Esophagus squamous epithelium (tissue), 5 donors: ENCODE data around the gene CA5A. TPM values are rescaled to one million over a fixed set of nuclear protein-coding genes. Genes with fewer than 3 reads are reported as not detected.

Experiments used
- DNase-seq: peaks from one replicate; lab custom pipeline; 2025; lab: John Stamatoyannopoulos, UW
- H3K27ac ChIP-seq, 4 donors: fragments of 200-600 bp; sonication (generic); one replicate each; pipeline ENCODE4 v1.5.1; 2016 to 2019; ENCODE audit warnings: mild to moderate bottlenecking in 1 of 4
- H3K27me3 ChIP-seq, 4 donors: fragments of 200-600 bp; sonication (generic); 1 replicate in 3 of 4; 2 replicates in 1 of 4; pipeline versions ENCODE4 v1.5.1 to v1.6.0; 2017 to 2021; ENCODE audit warnings: antibody characterized with exemption in 1 of 4
- H3K36me3 ChIP-seq, 3 donors: fragments of 200-600 bp; sonication (generic); one replicate each; pipeline ENCODE4 v1.5.1; 2016 to 2019
- H3K4me1 ChIP-seq, 3 donors: fragments of 200-600 bp; sonication (generic); one replicate each; pipeline ENCODE4 v1.5.1; 2017 to 2019
- H3K4me3 ChIP-seq, 4 donors: fragments of 200-600 bp; sonication (generic); 1 replicate in 3 of 4; 2 replicates in 1 of 4; pipeline ENCODE4 v1.5.1; 2016 to 2019; ENCODE audit warnings: mild to moderate bottlenecking in 2 of 4, moderate library complexity in 1 of 4
- H3K9me3 ChIP-seq, 3 donors: fragments of 200-600 bp; sonication (generic); one replicate each; pipeline ENCODE4 v1.5.1; 2016 to 2019
- POLR2A ChIP-seq, 4 donors: fragments of 450-650 bp; IDR thresholded peaks; one replicate each; pipeline ENCODE4 v1.6.1; 2017; ENCODE audit warnings: antibody characterized with exemption in 4 of 4, mild to moderate bottlenecking in 4 of 4, moderate library complexity in 3 of 4
- WGBS, 2 donors: methylation state at CpG; one replicate each; pipeline ENCODE4 v1.1.5; 2018; 5-methylcytosine and 5-hydroxymethylcytosine counted together
- intact Hi-C: fragments of 100-400 bp; cut with DNase I; formaldehyde crosslinking; loops from one replicate; pipeline ENCODE4 v1.15.0; 2022
- total RNA-seq, 4 donors: library from RNA; depleted of rRNA; stranded (reverse); fragments of >200 nt; gene quantifications; one replicate each; pipeline ENCODE4 v1.1.0, GENCODE V29; 2016
- TF ChIP-seq, protein P1 (sequence below), 6 experiments: fragments of 450-650 bp in 4 of 6; fragments of 200-600 bp in 2 of 6; sonication (generic) in 2 of 6; IDR thresholded peaks; one replicate each; pipeline ENCODE4 v1.5.1; 2016 to 2019; ENCODE audit warnings: antibody characterized with exemption in 6 of 6, mild to moderate bottlenecking in 4 of 6, moderate library complexity in 4 of 6
- donor health status: DM: yes; HTN: yes; CAD: no.

The CA5A gene
- total RNA-seq, 4 donors from 2014 or later: not detected

DNA sequence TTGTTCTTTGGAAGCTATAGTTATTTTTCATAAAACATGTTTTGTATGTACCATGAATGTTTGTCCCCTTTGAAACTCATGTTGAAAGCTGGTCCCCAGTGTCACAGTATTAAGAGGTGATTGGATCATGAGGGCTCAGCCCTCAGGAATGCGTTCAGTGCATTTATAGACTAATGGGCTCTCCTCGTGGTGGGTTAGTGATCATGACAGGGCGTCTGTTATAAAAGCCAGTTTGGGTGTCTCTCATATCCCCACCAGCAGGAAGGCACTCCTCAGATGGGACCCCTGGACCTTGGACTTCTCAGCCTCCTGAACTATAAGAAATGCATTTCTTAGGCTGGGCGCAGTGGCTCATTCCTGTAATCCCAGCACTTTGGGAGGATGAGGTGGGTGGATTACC lies 25.3 kb upstream of the CA5A start:
- no peaks in the 10 kb centered on the region for H3K27me3 ChIP-seq
- TF ChIP-seq POLR2A (IDR thresholded peaks at IDR 0.05): no peak
- TF ChIP-seq, protein P1, sequence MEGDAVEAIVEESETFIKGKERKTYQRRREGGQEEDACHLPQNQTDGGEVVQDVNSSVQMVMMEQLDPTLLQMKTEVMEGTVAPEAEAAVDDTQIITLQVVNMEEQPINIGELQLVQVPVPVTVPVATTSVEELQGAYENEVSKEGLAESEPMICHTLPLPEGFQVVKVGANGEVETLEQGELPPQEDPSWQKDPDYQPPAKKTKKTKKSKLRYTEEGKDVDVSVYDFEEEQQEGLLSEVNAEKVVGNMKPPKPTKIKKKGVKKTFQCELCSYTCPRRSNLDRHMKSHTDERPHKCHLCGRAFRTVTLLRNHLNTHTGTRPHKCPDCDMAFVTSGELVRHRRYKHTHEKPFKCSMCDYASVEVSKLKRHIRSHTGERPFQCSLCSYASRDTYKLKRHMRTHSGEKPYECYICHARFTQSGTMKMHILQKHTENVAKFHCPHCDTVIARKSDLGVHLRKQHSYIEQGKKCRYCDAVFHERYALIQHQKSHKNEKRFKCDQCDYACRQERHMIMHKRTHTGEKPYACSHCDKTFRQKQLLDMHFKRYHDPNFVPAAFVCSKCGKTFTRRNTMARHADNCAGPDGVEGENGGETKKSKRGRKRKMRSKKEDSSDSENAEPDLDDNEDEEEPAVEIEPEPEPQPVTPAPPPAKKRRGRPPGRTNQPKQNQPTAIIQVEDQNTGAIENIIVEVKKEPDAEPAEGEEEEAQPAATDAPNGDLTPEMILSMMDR (IDR thresholded peaks at IDR 0.05): no peak
- no peak overlapping the region for H3K4me3 ChIP-seq
- WGBS, 2 donors: 87 to 100% methylated on average over 2 to 4 of the region's 4 CpGs
- H3K36me3 ChIP-seq: peaks cover 0 to 20% (median 0%) of the 10 kb centered on the region in 3 donors
- peaks cover 13 to 62% (median 17%) of the 10 kb centered on the region in 3 donors for H3K4me1 ChIP-seq
- H3K9me3 ChIP-seq: no peaks in the 10 kb centered on the region
- no peak overlapping the region for H3K27ac ChIP-seq
- intact Hi-C loops: no loop called here
- no peak for DNase-seq

DNA sequence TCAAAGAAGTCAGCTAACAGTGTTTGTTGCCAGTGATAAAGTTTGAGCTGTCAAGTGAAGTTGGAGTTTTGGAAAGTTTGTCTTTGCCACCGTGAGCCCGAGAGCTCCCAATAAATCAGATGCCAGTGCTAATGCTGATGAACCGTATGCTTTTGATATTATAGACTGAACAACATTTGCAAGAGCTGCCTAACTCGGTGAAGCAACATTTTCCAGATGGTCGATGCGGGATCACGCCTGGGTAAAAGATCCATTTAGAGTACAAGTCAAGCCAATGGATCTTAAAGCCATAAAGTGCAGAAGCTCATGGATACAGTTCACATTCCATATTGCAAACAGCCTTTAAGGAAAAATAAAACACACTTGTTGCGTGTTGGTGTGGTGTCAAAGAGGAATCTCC lies 24.5 kb upstream of the CA5A start:
- H3K27me3 ChIP-seq: no peaks in the 10 kb centered on the region
- peaks cover 10 to 62% (median 17%) of the 10 kb centered on the region in 3 donors for H3K4me1 ChIP-seq
- H3K9me3 ChIP-seq: no peaks in the 10 kb centered on the region
- H3K4me3 ChIP-seq: no peak overlapping the region
- no peak overlapping the region for H3K27ac ChIP-seq
- WGBS, 2 donors: 88 to 93% methylated on average over 8 of the region's 8 CpGs
- H3K36me3 ChIP-seq: peaks cover 0 to 20% (median 0%) of the 10 kb centered on the region in 3 donors
- DNase-seq: no peak
- no peak for TF ChIP-seq POLR2A (IDR thresholded peaks at IDR 0.05)
- TF ChIP-seq, protein P1 (IDR thresholded peaks at IDR 0.05): no peak
- intact Hi-C loops: no loop called here

DNA sequence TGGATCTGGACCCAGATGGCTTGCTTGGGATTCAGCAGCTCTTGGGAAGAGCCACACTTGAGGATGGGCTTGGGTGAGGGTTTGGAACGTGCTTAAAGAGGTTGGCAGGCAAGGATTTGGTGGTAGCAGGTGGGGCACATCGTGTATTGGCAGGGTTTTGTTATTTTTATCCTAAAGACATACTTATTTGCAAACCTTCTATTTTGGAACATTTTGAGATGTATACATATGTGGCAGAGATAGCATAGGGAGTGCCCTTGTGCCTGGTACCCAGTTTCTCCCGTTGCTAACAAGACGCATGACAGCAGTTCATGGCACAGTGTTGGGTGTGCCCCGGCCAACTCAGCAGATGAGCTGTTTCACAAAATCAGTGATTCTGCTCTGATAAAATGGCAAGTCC lies 24.0 kb upstream of the CA5A start:
- DNase-seq: no peak
- H3K27ac ChIP-seq: no peak overlapping the region
- H3K4me1 ChIP-seq: peaks cover 6 to 62% (median 17%) of the 10 kb centered on the region in 3 donors
- 78 to 79% methylated on average over 5 of the region's 5 CpGs for WGBS, 2 donors
- H3K9me3 ChIP-seq: no peaks in the 10 kb centered on the region
- H3K27me3 ChIP-seq: no peaks in the 10 kb centered on the region
- TF ChIP-seq, protein P1 (IDR thresholded peaks at IDR 0.05): no peak
- no peak for TF ChIP-seq POLR2A (IDR thresholded peaks at IDR 0.05)
- intact Hi-C loops: no loop called here
- H3K36me3 ChIP-seq: peaks cover 0 to 22% (median 0%) of the 10 kb centered on the region in 3 donors
- no peak overlapping the region for H3K4me3 ChIP-seq

DNA sequence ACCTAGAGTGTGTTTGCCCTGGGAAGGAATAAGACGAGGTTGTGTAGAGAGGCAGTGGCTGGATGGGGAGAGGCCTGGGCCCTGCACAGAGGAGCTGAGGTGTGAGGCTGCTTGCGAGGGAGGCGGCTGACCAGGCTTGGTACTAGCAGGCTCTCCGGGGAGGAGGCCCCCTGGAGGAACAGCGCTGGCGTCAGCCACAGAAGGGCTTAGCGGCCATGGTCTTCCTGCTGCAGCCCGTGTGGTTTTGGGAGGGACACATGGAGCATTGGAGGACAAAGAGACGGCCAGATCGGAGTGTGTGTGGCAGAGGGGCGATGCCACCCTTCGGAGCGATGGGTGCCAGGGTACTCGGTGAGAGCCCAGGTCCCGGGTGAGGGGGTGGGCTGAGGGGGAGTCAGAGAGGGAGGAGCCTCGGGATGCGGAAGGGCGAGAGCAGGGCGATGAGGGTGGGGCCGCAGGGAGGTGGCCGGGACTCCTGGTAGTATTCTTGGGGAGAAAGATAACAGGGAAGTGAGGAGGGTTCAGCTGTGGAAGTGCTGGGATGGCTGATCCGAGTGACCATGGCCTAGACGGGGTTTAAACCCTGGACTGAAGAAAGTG lies 23.2 kb upstream of the CA5A start:
- H3K36me3 ChIP-seq: peaks cover 0 to 30% (median 0%) of the 10 kb centered on the region in 3 donors
- no peak overlapping the region for H3K4me3 ChIP-seq
- no peak for DNase-seq
- 70 to 85% methylated on average over 20 to 23 of the region's 23 CpGs for WGBS, 2 donors
- intact Hi-C loops: no loop called here
- no peaks in the 10 kb centered on the region for H3K9me3 ChIP-seq
- H3K27me3 ChIP-seq: no peaks in the 10 kb centered on the region
- peak overlapping the region in 1 of 4 donors; percentile 19 for H3K27ac ChIP-seq
- peaks cover 6 to 62% (median 22%) of the 10 kb centered on the region in 3 donors for H3K4me1 ChIP-seq
- TF ChIP-seq POLR2A (IDR thresholded peaks at IDR 0.05): no peak
- TF ChIP-seq, protein P1 (IDR thresholded peaks at IDR 0.05): no peak

DNA sequence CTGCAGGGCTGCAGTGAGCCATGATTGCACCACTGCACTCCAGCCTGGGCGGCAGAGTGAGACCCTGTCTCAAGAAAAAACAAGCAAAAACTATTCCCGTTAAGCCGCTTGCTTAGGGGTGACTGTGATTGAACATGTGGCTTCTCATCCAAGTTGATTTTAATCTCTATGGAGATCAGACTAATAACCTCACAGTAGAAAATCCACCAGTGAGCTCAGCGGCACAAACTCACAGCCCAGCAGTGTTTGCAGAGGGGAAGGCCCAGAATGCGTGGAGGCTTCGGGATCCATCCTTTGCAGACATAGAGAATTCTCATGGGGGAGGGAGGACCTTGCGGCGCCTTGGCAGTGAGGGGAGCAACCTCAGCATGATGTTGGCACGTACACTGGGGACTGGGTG lies 22.3 kb upstream of the CA5A start:
- peaks cover 10 to 62% (median 23%) of the 10 kb centered on the region in 3 donors for H3K4me1 ChIP-seq
- H3K36me3 ChIP-seq: peaks cover 0 to 35% (median 0%) of the 10 kb centered on the region in 3 donors
- 78 to 87% methylated on average over 8 to 9 of the region's 9 CpGs for WGBS, 2 donors
- no peaks in the 10 kb centered on the region for H3K9me3 ChIP-seq
- no peaks in the 10 kb centered on the region for H3K27me3 ChIP-seq
- intact Hi-C loops: no loop called here
- DNase-seq: no peak
- TF ChIP-seq, protein P1 (IDR thresholded peaks at IDR 0.05): no peak
- TF ChIP-seq POLR2A (IDR thresholded peaks at IDR 0.05): no peak
- H3K27ac ChIP-seq: no peak overlapping the region
- H3K4me3 ChIP-seq: no peak overlapping the region
